HG03159 (cell line): ENCODE data around the gene OCIAD2.
"Not testable (repeated sequence)": the region's sequence is repeated elsewhere in the genome, so short reads cannot be mapped to it uniquely, and the experiment has no call there.

Source experiments
- ATAC-seq: cut with Tn5 transposase; IDR thresholded peaks from one replicate; pipeline ENCODE4 v1.9.1; 2021; ENCODE audit warnings: mild to moderate bottlenecking, moderate library complexity; ENCODE audit not compliant: unreplicated experiment

Gene OCIAD2

DNA sequence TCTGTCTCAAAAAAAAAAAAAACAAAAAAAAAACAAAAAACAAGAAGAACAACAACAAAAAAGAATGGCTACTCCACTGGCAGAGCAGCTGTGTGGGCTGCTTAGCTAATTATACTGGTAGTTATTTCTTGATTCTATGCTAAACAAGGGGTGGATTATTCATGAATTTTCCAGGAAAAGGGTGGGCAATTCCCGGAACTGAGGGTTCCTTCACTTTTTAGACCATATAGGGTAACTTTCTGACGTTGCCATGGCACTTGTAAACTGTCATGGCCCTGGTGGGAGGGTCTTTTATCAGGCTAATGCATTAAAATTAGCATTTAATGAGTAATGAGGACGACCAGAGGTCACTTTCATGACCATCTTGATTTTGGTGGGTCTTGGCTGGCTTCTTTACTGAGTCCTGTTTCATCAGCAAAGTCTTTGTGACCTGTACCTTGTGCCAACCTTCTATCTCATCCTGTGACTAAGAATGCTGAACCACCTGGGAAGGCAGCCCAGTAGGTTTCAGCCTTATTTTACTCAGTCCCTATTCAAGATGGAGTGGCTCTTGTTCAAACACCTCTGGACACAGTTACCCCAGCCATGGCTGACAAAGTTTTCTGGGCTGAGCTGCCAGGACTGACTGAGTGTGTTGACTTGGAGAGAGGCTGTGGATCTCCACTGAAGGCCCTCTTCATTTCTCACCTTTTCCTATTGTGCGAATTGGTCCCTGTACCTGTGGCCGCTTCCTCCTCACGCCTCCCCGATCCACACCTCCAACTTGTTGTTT is 1.3 kb upstream of the OCIAD2 start:
- ATAC-seq: no peak

DNA sequence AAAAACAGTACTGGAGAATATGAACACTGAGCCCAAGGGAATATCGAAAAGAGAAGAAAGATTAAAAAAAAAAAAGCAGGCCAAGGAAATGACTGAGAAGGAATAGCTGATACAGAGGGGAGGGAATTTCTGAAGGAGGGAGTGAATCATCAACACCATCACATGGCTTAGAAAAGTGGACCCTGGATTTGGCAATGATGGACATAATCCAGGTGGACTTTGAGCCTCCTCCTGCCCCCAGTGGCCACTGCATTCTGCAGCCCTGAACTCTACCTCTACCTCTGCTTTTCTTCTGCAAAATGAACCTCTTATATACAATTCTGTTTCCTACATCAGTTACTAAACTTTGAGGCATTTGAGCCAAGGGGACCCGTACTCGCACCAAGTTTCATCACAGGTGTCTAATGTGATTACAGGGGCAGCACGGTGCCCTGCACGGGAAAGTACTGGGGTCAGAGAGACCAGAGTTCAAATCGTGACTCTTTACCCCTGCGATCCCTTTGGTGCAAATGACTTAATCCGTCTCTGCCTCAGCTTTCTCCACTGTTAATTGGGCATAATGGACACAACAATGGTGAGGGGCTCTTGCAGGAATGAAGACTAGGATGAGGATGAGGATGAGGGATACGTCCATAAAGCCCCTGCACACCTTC is 1.1 kb downstream of the OCIAD2 start:
- no peak for ATAC-seq

DNA sequence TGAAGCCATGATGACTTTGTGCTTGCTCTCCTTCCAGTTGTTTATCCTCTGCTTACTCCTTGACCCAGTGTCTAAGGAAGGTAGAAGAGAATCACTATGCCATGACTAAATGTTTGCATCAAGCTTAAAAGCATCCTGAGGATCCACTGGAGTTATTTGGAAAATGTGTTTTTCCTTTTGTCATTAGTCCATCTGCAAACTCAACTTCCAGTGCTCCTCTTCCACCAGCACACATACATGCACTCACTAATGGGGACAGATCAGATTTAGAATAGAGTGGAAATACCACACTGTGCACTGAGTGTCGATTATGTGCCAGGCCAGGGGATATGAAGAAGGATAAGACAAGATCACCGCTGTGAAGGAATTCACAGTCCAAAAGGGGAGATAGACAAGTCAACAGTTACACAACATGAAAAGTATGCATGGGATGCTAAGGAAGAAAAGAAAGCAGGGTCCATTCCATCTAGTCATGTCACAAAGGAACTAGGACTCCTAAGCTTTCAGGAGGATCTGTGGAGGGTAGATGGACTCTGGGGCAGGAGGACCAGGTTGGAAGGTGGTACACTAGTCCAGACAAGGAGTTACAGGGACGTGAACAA is 1.9 kb downstream of the OCIAD2 start:
- no peak for ATAC-seq

DNA sequence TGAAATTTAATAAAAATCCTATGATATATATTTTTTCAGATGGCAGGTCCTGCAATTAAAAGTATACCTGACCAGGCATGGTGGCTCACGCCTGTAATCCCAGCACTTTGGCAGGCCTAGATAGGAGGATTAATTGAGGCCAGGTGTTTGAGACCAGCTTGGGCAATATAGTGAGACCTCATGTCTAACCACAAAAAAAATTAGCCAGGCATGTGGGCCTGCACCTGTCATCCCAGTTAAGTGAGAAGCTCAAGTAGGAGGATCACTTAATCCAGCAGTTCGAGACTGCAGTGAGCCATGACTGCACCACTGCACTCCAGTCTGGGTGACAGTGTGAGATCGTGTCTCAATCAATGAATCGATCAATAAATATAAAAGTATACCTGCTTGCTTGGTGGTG is 2.5 kb downstream of the OCIAD2 start:
- no peak for ATAC-seq

DNA sequence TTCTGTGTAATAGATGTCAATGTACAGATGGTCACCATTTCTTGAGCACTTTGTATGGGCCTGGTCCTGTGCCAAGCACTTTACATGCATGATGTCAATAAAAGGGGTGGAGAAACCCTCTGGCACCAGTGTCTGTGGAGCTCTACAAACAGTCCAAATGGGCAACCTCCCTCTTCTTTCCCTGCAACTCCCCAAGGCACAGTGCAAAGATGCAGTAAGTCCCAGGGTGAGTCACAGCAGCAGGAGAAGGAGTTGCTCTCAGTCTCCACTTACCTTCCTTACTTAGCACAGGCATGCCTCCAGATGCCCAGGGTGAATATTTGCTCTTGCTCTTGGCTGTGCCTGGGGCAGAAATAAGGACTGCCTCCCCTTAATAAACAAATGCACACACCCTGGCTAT is 4.3 kb downstream of the OCIAD2 start:
- ATAC-seq: no peak

DNA sequence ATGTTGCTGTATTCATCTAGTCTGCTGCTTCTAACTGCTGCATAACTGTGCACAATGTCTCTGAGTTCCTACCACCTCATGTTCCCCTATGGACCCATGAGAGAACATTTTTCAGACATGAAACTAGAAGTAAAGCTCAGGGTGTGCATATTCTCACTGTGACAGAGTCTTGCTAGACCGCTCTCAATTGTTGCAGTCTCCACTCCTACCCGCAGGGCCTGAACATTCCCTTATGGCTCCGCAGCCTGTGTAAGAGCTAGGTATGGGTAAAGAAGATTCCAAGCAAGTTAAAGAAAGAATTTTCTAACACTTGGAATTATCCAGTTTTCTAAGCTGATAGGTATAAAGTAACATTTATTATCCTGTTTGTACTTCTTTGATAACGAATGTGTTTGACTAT is 5.4 kb downstream of the OCIAD2 start:
- ATAC-seq: no peak

DNA sequence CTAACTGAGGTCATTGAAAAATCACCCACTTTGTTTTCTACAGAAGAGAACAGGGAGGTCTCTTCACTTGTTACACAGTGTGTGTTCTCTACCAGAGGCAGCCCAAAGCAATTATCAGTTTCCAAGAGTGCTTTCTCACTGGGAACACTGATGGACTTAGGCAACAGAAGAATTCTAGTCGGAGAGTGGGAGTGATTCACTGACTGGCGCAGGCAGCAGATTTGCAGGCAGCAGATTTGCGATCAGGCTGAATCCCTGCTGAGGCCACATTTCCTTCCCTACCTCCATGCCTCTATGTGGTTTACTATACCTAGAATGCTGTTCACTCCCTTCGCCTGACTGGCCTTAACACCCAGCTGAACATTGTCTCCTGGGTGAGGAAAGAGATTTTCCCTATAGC is 6.6 kb downstream of the OCIAD2 start:
- no peak for ATAC-seq

DNA sequence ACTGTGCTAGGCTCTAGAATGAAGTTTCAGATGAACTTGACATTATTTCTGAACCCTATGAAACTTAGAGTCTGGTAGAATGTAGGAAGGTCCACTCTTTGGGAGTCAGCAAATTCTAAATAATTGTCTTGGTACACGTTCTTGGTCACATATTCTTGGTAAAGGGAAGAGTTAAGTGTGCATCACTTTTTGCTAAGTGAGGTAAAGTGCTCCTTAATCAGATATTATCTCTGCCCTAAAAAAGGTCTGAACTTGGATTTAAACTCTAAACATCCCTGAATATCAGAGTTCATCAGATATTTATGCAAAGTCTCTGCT is 7.2 kb downstream of the OCIAD2 start:
- ATAC-seq: no peak

DNA sequence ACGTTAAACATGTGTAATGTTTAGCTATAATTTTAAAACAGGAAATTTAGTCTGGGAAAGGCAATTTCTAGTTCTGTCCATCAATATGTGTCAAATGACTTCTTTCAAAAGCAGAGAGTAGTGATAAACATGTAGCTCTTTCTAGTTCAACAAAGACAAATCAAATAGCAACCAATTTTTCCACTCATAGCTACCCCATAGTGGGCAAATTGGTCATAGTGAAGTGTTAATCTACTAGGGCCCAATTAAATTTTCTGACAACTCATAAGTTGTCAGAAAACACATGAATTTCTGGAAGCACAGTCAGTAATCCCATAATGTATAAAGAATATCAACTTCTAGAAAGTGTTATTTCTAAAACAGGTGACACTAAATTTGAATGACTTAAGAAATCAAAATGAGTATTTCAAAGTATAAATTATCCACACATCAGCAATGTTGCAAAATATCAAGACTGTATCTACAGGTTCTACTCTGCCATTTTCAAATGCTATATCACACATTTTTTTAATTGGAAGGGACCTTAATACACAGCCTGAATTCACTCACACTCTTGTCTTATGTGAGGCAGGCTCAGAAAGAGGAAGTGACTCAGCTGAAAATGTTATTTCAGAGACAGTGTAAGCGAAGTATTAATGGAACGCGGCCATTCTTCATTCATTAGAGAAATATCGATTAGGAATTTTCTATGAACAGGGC is 7.7 kb downstream of the OCIAD2 start:
- peak; percentile 67 for ATAC-seq

DNA sequence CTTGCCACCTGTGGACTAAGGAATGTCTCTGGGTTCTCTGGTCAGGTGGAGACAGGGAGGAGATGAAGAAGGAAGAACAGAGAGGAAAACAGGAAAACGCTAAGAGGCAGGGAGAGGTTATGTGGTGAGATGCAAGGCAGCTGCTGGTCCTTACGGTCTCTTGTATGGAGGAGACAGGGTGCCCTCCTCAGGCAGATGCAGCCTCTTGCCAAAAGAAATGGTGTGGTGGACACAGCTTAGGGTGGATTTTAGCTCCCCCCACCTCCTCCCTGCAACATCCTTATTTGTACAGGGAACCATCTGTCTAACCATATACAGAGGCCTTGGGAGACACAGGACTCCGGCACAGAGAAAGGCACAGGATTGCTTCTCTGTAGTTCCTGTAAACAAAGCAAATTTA is 9.7 kb downstream of the OCIAD2 start:
- ATAC-seq: no peak

DNA sequence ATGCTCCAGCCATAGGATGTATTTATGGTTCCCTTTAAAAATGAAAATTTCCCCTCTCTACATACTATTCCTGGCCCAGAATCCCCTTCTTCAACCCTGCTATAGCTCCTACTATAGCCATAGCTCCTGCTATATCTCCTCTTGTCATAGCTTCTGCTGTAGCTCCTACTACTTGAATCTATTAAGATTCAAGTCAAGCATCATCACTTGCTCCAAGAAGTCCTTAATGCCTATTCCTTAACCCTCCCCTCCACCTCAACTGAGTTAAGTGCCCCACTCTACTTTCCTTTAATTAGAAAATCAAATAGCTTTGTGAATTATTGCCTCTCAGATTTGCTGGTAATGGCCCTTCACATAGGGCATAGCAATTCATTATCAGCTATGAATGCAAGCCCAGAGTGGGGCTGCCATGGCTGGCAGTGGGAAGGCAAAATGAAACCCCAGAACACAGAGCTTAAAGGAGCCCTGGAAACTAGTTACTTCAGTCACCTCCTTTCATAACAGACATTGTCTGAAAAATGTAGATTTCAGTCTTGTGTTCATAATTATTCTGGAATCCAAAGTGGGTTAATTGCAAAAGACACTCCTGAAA is 15.4 kb downstream of the OCIAD2 start:
- no peak for ATAC-seq

DNA sequence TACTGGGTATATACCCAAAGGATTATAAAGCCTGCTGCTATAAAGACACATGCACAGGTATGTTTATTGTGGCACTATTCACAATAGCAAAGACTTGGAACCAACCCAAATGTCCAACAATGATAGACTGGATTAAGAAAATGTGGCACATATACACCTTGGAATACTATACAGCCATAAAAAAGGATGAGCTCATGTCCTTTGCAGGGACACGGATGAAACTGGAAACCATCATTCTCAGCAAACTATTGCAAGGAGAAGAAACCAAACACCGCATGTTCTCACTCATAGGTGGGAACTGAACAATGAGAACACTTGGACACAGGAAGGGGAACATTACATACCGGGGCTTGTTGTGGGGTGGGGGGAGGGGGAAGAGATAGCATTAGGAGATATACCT is 16.8 kb downstream of the OCIAD2 start:
- ATAC-seq: not testable (repeated sequence)

DNA sequence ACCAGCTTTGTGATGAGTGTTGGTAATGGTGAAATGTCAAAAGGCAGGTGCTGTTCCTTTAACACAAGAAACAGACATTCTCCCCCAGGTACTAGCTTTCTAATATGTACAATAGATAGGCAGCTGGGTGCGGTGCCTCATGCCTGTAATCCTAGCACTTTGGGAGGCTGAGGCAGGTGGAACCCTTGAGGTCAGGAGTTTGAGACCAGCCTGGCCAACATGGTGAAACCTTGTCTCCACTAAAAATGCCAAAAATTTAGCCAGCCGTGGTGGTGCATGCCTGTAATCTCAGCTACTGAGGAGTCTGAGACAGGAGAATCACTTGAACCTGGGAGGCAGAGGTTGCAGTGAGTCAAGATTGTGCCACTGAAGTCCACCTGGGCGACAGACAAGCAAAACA is 24.9 kb downstream of the OCIAD2 start:
- not testable (repeated sequence) for ATAC-seq

DNA sequence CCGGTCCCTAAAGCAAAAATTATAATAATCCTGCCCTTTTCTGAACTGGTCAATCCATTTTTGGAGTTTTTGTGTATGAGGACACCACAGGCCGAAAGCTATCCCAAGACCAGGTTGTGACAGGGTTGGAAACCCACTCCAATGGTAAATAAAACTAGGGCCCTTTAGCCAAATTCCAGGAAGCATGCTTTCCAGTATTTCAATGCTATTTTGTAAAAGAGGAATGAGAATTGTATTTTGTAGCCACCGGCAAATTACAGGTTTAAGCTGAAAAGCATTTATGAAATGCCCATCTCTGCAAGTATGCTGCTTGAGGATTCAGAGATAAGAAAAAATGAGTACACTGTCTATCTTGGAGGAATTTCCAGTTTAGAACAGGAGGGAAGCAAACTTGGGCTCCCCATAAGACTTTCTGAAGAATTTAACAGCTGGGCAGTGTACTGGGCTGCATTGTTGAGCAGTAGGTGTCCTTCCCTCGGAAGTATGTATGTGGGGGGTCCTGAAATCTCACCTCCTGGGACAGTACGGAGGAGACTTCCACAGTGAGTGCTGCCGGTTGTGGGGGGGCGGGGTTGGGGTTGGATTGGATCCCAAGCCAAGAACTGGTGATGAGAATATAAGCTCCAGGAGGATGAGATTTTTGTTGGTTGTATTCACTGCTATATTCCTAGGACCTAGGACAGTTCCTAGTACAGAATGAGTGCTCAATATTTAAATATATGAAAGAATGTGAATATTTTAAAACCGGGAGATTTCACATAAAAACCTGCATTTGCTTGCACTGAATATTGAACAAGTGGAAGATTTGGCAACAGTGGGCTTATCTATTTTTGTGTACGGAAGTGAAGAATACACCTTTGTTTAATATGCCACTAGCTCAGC is 26.8 kb downstream of the OCIAD2 start:
- no peak for ATAC-seq

DNA sequence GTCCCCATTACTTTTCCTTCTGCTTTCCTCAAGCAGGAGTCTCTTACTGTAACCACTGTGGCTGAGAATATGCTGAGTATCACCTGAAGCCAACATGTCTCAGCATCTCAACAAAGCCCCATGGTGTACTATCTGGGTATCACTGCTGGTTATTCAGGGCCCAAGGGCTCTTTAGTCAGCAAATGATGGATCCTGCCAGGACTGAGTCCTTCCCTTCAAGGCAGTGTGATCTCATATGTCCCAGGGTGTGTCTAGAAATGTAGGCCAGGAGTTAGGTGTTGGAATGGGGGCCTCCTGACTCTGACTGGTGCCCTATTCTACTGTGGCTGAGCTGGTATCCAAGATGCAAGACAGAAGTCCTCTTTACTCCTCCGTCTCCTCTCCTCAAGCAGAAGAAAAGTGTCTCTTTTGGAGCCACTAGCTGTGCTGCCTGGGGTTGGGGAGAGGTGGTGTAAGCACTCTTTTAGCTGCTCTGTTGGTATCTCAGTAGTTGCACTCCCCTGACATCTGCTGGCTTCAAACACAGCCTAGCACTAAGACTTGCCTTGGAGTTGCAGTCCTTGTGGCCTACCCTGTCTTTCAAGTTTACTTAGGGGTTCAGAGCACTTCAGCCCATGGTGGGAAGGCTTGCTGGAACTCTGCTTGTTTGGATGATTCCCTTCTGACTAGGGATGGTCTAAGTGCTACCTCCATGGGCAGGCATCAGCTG is 28.6 kb downstream of the OCIAD2 start:
- no peak for ATAC-seq

DNA sequence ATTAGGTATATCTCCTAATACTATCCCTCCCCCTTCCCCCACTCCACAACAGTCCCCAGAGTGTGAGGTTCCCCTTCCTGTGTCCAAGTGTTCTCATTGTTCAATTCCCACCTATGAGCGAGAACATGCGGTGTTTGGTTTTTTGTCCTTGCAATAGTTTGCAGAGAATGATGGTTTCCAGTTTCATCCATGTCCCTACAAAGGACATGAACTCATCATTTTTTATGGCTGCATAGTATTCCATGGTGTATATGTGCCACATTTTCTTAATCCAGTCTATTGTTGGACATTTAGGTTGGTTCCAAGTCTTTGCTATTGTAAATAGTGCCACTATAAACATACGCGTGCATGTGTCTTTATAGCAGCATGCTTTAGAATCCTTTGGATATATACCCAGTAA is 41.9 kb downstream of the OCIAD2 start:
- not testable (repeated sequence) for ATAC-seq

DNA sequence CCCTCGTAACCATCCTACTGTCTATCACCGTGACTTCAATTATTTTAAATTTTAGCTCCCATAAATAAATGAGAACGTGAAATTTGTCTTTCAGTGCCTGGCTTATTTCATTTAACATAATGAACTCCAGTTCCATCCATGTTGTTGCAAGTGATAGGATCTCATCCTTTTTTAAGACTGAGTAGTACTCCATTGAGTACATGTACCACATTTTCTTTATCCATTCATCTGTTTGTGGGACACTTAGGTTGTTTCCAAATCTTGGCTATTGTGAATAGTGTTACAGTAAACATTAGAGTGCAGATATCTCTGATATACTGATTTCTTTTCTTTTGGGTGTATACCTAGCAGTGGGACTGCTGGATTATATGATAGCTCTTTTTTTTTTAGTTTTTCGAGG is 42.8 kb downstream of the OCIAD2 start:
- no peak for ATAC-seq

DNA sequence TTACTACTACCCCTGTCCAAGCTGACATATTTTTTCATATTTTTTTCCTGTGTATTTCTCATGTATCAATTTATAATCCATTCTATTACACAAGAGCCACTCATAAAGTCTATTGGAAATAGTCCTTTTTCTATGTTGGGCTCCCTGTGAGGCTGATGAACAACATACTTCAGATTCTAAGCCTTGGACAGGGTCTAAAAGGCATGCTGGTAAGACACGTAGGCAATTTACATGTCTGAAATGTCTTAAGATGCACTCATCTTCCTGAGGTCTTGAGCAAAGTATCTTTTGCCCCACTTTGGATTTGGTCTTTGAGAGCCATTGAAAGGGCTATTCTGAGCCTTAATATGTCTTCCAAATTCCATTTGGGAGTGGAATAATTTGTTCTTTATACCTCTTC is 43.9 kb downstream of the OCIAD2 start:
- no peak for ATAC-seq

DNA sequence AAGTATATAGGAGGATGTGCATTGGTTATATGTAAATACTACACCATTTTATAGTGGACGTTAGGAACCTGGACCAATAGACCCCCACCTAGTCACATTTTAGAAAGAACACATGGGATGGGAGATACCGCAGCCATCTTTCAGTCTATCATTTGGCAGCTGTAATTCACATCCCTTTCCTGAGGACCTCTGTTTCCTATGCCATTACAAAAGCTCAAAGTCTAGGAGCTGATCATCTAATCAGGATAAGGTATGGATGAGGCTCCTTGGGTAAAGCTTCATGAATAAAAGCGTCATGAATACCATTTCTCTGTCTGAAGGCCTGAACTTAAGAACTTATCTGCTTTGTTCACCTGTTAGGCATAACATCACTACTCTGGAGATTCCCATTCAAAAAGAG is 44.5 kb downstream of the OCIAD2 start:
- ATAC-seq: no peak

DNA sequence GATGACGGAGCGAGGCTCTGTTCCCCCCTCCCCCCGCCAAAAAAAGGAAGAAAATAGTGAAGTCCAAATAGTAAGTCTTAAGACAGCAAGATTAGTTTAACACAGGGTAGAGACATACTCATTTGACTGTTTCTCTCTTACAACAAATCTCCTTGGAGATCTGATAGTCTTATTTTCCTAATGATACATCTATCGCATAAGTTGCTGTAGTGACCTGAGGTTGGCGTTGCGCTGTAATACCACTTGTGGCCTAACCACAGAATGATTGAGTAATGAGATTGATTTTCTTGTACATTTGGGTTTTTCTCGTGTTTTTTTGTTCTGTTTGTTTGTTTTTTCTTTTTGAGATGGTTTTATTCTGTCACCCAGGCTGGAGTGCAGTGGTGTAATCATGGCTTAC is 48.4 kb downstream of the OCIAD2 start:
- ATAC-seq: no peak
